ENCODE data around the gene GABRD. TPM values are rescaled to one million over a fixed set of nuclear protein-coding genes. Genes with fewer than 3 reads are reported as not detected.

Gene GABRD
- total and polyA plus RNA-seq, 2 of the 13 experiments (the other 11 are each of a cell fraction or from before 2014, with no cell fraction given) = not detected

DNA sequence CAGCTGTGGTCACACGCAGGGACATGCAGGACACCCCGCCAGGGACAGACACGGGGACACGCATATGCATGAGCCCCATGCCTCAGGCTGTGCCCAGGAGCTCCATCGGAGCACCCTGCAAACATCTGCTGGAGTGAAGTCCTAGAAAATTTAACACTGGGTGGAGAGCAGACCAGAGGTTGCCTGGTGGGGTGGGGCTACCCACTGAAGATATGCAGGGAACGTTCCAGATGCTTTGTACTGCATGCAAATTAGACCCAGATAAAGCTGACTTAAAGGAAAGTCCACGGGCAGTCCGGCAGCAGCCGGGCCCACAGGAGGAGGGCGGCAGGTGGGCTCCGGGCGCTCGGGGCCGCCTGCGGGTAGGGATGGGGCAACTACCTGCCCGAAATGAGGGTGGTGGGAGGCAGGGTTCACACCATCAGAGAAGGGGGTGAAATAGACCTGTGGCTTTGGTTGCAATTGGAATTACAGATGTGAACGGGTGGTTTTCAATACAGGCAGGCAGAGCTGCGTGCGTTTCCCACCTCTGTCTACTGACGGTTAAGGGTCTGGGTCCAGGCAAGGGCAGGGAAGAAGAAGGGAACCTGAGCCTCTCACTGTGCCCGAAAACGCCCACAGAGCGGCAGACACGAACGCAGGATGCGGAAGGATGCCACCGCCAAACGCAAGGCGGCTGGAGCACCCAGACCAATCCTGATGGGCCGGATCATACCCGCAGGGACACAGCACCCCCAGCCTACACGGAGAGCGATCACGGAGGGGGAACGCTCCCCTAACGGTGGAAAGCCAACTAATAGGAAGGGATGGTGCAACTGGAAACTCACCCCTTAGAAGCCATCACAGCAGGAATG is 36.5 kb upstream of the GABRD start:
- H3K9ac ChIP-seq (ENCODE audit: insufficient read depth, low read depth, low read length) = no peak overlapping the region
- ChIA-PET POLR2A (no interaction called here), CTCF (ENCODE audit: low intra/inter-chr PET ratio, low total read pairs) (no interaction called here)
- H3K79me2 ChIP-seq (ENCODE audit: insufficient read depth, low read length) = no peaks in the 10 kb centered on the region
- no peak overlapping the region for H3K4me3 ChIP-seq (replicated peaks in 1 of 3; ENCODE audit: insufficient read depth in 1 of 3, low read depth in 2 of 3, low read length in 3 of 3)
- WGBS (ENCODE audit: low lambda C conversion rate) = 69% methylated on average over 31 of the region's 36 CpGs
- no peak overlapping the region for H3K27ac ChIP-seq (ENCODE audit: extremely low read length, insufficient read depth, low read length)
- no peaks in the 10 kb centered on the region for H4K20me1 ChIP-seq (ENCODE audit: insufficient read depth, low read length)
- H2AFZ ChIP-seq (ENCODE audit: low read length) = no peak overlapping the region
- in situ Hi-C loops (cut with HindIII; ENCODE audit: extremely low pct_ligation_motif_present, low pct_unique_long_range_greater_than_20kb) = no loop called here
- peaks cover 11 to 30% of the 10 kb centered on the region in 2 experiments; a peak in 3 of 5 replicates for H3K27me3 ChIP-seq (ENCODE audit: control insufficient read depth in 1 of 2, insufficient read depth in 2 of 2, low read length in 2 of 2)
- FAIRE-seq (no peak), ATAC-seq (no peak), DNase-seq (ENCODE audit: low spot score) (no peak)
- BruUV-seq (replicated peaks) = no TSS peak
- intact Hi-C loops (cut with micrococcal nuclease; ENCODE audit: unreplicated experiment) = no loop called here
- no peak overlapping the region for H3K4me2 ChIP-seq (ENCODE audit: low read depth, low read length)
- peaks cover 34% of the 10 kb centered on the region for H3K4me1 ChIP-seq (ENCODE audit: insufficient read depth, low read length)
- no peaks in the 10 kb centered on the region for H3K36me3 ChIP-seq (replicated peaks in 1 of 2; ENCODE audit: control insufficient read depth in 1 of 2, insufficient read depth in 2 of 2, low read length in 2 of 2)
- TF ChIP-seq, protein P1, sequence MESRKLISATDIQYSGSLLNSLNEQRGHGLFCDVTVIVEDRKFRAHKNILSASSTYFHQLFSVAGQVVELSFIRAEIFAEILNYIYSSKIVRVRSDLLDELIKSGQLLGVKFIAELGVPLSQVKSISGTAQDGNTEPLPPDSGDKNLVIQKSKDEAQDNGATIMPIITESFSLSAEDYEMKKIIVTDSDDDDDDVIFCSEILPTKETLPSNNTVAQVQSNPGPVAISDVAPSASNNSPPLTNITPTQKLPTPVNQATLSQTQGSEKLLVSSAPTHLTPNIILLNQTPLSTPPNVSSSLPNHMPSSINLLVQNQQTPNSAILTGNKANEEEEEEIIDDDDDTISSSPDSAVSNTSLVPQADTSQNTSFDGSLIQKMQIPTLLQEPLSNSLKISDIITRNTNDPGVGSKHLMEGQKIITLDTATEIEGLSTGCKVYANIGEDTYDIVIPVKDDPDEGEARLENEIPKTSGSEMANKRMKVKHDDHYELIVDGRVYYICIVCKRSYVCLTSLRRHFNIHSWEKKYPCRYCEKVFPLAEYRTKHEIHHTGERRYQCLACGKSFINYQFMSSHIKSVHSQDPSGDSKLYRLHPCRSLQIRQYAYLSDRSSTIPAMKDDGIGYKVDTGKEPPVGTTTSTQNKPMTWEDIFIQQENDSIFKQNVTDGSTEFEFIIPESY (CRISPR knock-in tag; IDR thresholded peaks at IDR 0.05) = no peak
- TF ChIP-seq ZNF660 (CRISPR knock-in tag; IDR thresholded peaks at IDR 0.05; ENCODE audit: borderline replicate concordance, low read depth) (no peak), ZNF557 (CRISPR knock-in tag; IDR thresholded peaks at IDR 0.05) (no peak), ZNF749 (CRISPR knock-in tag; IDR thresholded peaks at IDR 0.05; ENCODE audit: borderline replicate concordance) (no peak), ZNF567 (CRISPR knock-in tag; IDR thresholded peaks at IDR 0.05; ENCODE audit: borderline replicate concordance) (no peak), ZSCAN25 (CRISPR knock-in tag; IDR thresholded peaks at IDR 0.05) (no peak), CHCHD3 (CRISPR knock-in tag; IDR thresholded peaks at IDR 0.05) (no peak), BRCA1 (CRISPR knock-in tag; IDR thresholded peaks at IDR 0.05) (no peak), STAT5B (CRISPR knock-in tag; IDR thresholded peaks at IDR 0.05) (no peak), FOXA3 (CRISPR knock-in tag; IDR thresholded peaks at IDR 0.05) (no peak), ZNF570 (CRISPR knock-in tag; IDR thresholded peaks at IDR 0.05; ENCODE audit: borderline replicate concordance) (no peak), EP300 (IDR thresholded peaks at IDR 0.05; ENCODE audit: low read depth in 2 of 2, low read length in 2 of 2) (no peak), EP300 (CRISPR knock-in tag; IDR thresholded peaks at IDR 0.05; ENCODE audit: borderline replicate concordance) (no peak), ZNF550 (CRISPR knock-in tag; IDR thresholded peaks at IDR 0.05; ENCODE audit: borderline replicate concordance) (no peak)
- TF ChIP-seq, protein P2, sequence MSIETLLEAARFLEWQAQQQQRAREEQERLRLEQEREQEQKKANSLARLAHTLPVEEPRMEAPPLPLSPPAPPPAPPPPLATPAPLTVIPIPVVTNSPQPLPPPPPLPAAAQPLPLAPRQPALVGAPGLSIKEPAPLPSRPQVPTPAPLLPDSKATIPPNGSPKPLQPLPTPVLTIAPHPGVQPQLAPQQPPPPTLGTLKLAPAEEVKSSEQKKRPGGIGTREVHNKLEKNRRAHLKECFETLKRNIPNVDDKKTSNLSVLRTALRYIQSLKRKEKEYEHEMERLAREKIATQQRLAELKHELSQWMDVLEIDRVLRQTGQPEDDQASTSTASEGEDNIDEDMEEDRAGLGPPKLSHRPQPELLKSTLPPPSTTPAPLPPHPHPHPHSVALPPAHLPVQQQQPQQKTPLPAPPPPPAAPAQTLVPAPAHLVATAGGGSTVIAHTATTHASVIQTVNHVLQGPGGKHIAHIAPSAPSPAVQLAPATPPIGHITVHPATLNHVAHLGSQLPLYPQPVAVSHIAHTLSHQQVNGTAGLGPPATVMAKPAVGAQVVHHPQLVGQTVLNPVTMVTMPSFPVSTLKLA (IDR thresholded peaks at IDR 0.05) = no peak
- H3K9me3 ChIP-seq (ENCODE audit: low read length) = no peaks in the 10 kb centered on the region

Measured in HepG2 (cell line).